Measurements from ENCODE around the gene SASH3.

DNA sequence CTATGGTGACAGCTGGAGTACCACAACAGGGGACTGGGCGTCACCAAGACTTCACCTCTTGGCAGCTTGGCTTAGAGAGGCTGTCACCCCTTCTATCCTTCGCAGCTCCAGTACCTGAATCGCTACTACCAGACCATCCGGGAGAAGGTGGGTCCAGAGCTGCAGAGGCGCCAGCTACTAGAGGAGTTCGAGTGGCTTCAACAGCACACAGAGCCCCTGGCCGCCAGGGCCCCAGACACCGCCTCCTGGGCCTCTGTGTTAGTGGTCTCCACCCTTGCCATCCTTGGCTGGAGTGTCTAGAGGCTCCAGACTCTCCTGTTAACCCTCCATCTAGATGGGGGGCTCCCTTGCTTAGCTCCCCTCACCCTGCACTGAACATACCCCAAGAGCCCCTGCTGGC, 11.6 kb upstream of the SASH3 start:
- TF ChIP-seq CTCF (IDR thresholded peaks at IDR 0.05; ENCODE audit: low read depth, low read length) (no peak), POLR2A (IDR thresholded peaks at IDR 0.05; ENCODE audit: extremely low read depth, insufficient read length) (no peak), MYC (IDR thresholded peaks at IDR 0.05; ENCODE audit: low read depth, low read length) (no peak)
